GM19468 (cell line): ENCODE results near the gene ATP6V0A1.
"Not testable (repeated sequence)": the region's sequence is repeated elsewhere in the genome, so short reads cannot be mapped to it uniquely, and the experiment has no call there.

Source experiments
- ATAC-seq: cut with Tn5 transposase; IDR thresholded peaks from one replicate; pipeline ENCODE4 v1.9.1; 2021; ENCODE audit warnings: mild to moderate bottlenecking, moderate library complexity, moderate number of reproducible peaks; ENCODE audit not compliant: unreplicated experiment; ENCODE audit errors: extremely low read depth

Gene ATP6V0A1

GRCh38 chr17:42458497-42459255 lies at the start of gene ATP6V0A1:
Gene ATP6V0A1 (plus strand): TSS chr17:42458878. CDS start chr17:42460895, 2,017 bp downstream.
- ATAC-seq, result peak; percentile 64

- ATAC-seq, result no peak
Observed at GRCh38 chr17:42409523-42410318, 49.0 kb upstream of the ATP6V0A1 start.

- no peak for ATAC-seq
Observed at GRCh38 chr17:42410319-42410685, 48.4 kb upstream of the ATP6V0A1 start.

GRCh38 chr17:42411361-42411760 lies 47.3 kb upstream of the ATP6V0A1 start:
- ATAC-seq, result no peak

GRCh38 chr17:42411905-42412679 lies 46.6 kb upstream of the ATP6V0A1 start:
- no peak for ATAC-seq

GRCh38 chr17:42413464-42414040 lies 45.1 kb upstream of the ATP6V0A1 start:
- ATAC-seq, result no peak

- no peak for ATAC-seq
Observed at GRCh38 chr17:42414704-42415409, 43.8 kb upstream of the ATP6V0A1 start.

GRCh38 chr17:42417981-42418380 lies 40.7 kb upstream of the ATP6V0A1 start:
- ATAC-seq, result not testable (repeated sequence)

- ATAC-seq, result no peak
Observed at GRCh38 chr17:42421136-42421506, 37.6 kb upstream of the ATP6V0A1 start.

GRCh38 chr17:42421507-42422338 lies 37.0 kb upstream of the ATP6V0A1 start:
- ATAC-seq, result no peak

GRCh38 chr17:42422412-42422957 lies 36.2 kb upstream of the ATP6V0A1 start:
- no peak for ATAC-seq

GRCh38 chr17:42422958-42423712 lies 35.5 kb upstream of the ATP6V0A1 start, which contains the start of gene CAVIN1:
Gene CAVIN1 (minus strand): TSS chr17:42423256. CDS start chr17:42423097, 159 bp downstream.
- no peak for ATAC-seq

GRCh38 chr17:42423766-42424165 lies 34.9 kb upstream of the ATP6V0A1 start:
- no peak for ATAC-seq

GRCh38 chr17:42424991-42425610 lies 33.6 kb upstream of the ATP6V0A1 start:
- ATAC-seq, result no peak

GRCh38 chr17:42428141-42428944 lies 30.3 kb upstream of the ATP6V0A1 start:
- ATAC-seq, result no peak

- ATAC-seq, result no peak
Observed at GRCh38 chr17:42429726-42430447, 28.8 kb upstream of the ATP6V0A1 start.
